ENCODE data around the gene DERL3.

DERL3 gene

DNA sequence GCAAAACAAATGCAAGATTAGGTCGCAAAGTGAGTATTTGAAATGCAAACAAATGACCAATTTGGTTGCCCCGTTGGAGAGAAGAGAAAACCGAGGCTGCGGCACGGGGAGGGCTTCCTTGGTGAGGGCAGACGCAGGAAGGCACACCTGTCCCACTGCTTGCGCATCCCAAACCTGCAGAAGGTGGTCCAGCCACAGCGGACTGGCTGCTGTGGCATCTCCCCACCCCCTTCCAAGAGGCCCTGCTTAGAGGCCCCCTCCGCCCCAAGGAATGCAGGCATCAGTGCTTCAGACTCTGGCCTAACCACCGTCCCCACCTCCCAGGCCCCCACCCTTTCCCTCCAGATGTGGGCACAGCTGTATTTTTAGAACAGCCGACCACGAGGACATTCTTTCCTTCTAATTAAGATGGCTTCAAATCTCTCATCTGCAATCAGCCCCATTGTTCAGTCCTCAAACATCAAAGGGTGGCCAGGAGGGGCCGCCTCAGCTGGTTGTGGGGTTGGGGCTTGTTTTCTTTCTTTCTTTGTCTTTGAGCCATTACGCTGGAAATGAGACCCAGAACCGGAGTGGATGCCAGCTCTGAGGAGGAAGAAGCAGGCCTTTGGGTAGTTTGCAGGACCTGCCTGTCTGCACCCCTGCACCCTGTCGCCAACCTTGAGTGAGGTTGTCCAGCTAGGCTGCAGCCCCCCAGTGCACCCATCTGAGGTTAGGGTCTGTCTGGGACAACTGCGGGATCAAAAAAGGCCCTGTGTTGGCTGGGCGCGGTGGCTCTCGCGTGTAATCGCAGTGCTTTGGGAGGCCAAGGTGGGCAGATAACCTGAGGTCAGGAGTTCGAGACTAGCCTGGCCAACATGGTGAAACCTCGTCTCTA lies 9.4 kb upstream of the DERL3 start:
- in situ Hi-C loops (cut with HindIII; ENCODE audit: low sequenced_read_pairs): no loop called here

GRCh38 chr22:23847310-23847920 lies 8.6 kb upstream of the DERL3 start:
- in situ Hi-C loops (cut with HindIII; ENCODE audit: low sequenced_read_pairs): no loop called here

GRCh38 chr22:23846081-23846469 lies 7.3 kb upstream of the DERL3 start:
- in situ Hi-C loops (cut with HindIII; ENCODE audit: low sequenced_read_pairs): no loop called here

- in situ Hi-C loops (cut with HindIII; ENCODE audit: low sequenced_read_pairs): no loop called here
These were observed 6.7 kb upstream of the DERL3 start for GRCh38 chr22:23845265-23846080.

DNA sequence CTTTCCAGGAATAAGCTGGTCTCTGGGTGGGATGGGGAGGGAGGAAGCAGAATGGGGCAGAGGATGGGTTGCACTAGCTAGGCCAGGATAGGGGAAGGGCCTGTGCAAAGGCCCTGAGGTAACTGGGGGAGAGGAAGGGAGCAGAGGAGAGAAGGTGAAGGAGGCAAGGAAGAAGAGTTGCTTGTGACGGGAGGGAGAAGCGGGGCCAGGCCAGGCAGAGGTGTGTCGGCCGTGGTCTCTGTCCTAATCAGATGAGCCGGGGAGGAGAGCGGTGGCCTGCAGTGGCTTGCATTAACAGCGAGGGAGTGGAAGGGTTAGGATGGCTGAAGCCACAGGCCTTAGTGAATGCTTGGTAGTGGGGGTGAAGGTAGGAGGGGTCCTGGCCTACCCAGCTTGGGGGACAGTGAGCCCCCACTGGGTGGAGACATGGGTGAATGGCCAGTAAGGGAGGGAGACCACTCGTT lies 6.0 kb upstream of the DERL3 start:
- in situ Hi-C loops (cut with HindIII; ENCODE audit: low sequenced_read_pairs): no loop called here

DNA sequence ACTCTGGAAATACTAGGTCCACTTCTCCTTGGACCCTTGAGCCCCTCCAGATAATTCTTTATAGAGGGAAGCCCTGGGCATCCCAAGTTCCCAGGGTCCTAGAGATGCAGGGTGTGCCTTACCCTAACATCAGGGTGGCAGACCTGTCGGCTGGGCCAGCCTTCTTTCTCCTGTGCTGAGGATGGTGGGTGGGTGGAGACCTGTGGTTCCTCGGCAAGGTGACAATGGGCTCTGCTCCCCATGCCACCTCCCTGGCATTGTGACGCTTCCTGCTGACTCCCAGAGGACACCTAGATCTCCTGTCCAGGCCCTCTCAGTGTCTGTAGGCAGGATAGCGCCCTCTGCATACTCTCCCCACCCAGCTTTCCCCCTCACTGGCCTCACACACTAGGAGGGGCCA lies 3.8 kb upstream of the DERL3 start:
- in situ Hi-C loops (cut with HindIII; ENCODE audit: low sequenced_read_pairs): no loop called here

DNA sequence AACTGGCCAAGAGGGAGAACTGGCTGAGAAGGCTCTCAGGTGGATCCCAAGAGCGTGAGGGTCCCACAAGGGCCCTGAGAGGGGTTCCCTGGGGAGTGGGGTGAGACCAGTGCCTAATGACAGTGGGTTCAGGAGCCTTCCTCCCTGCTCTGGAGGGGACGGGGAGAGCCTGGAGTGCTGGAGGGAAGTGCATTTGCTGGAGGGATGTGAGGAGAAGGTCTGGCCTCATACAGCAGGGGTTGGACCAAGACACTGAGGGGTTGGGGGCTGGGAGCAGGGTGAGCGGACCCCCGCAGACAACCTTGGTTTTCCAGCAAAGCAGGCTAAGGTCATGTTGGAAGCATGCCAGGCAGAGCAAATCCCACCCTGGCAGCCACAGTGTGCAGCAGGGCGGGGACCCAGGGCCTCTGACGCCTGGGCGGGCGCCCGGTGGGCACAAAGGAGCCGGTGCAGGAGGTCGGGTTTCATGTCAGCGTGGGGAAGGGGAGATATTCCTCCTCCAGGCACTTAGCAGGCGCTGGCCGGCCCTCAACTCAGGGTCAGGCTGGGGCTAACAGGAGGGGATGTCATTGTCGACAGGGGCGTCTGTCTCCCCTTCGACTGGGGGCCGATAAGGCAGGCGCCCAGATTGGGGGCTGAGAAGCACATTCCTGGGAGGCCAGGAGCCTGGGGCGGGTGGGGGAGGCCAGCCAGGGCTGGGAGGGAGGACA lies 3.1 kb upstream of the DERL3 start:
- in situ Hi-C loops (cut with HindIII; ENCODE audit: low sequenced_read_pairs): no loop called here

DNA sequence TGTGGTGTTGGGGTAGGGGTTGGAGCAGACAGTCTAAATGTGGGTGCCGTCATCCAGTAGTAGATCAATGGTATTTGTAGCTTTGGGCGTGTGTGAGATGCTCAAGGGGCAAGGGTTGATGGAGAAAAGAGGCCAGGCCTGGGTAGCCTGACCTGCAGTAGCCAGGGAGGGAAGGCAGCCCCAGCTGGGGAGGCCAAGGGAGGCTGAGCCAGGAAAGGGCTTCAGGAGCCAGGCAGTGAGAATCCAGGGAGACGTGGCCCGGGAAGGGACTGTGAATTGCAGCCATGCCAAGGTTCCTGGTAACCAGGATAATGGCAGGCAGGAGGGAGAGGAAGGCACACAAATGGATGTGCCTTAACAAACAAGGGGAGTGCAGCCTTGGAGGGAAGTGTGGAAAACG lies 2.5 kb upstream of the DERL3 start:
- in situ Hi-C loops (cut with HindIII; ENCODE audit: low sequenced_read_pairs): no loop called here

DNA sequence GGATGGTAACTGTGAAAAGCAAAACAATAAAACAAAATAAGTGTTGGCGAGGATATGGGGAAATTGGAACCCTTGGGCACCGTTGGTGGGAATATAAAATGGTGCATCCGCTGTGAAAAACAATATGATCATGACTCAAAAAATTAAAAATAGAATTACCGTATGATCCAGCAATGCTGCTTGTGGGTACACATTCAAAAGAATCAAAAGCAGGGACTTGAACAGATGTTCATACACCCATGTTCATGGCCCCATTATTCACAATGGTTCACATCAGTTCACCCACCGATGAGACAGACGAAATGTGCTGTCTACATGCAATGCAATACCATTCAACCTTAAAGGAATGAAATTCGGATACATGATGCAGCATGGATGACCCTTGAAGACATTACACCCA lies 1.2 kb upstream of the DERL3 start:
- in situ Hi-C loops (cut with HindIII; ENCODE audit: low sequenced_read_pairs): no loop called here

DNA sequence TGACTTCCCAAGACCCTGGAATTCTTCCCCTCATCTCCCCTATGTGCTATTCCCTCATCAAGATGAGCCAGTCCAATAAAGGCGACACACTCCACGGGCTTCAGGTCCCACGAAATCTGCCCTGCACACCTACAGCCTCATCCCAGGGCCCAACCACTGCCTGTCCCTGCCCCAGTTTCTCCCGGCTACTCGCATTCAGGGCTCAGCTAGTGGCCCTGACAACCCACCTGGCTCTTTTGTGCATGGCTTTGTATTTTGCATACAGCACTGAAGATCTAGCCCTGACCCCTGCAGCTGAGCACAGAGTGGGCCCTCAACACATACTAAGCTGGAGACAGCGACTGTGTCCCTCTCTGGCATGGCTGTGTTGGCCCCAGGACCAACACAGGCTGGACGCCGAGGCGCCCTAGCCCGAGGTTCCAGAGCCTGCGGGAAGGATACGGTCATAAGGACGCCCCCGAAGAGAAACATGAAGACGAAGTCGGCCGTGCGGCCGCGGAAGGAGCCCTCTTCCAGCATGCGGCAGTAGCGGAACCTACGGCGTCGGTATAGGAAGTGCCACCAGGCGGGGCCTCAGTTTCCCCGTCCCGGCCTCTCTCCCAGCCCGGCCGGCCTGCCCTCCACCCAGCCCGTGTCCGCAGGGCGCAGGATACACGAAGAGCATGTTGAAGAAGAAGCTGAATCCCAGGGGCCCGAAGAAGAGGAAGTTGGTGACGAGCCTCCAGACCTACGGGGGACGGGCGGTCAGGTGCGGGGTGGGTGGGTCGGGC lies 710 bp downstream of the DERL3 start:
- in situ Hi-C loops (cut with HindIII; ENCODE audit: low sequenced_read_pairs): loop anchor here (5.0 kb wide), 1 partner anchor 76 kb away; the partner anchor contains the start of gene C22orf15

DNA sequence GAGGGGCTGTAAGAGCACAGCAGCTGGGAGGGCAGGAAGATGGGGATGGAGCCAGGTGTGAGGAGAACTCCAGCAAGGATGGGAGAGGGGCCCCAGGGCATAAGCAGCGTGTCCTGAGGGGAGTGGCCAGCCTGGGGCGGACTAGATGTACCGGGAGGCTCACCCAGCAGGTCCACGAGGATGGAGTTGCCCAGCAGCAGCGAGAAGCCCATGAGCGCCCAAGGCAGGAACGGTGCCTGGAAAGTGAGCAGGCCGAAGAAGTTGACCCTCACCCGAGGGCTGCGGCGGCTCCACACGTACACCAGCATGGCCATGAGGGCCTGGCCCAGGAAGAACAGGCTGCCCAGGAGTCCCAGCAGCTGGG lies 1.3 kb downstream of the DERL3 start:
- in situ Hi-C loops (cut with HindIII; ENCODE audit: low sequenced_read_pairs): loop anchor here (5.0 kb wide), 1 partner anchor 75 kb away; the partner anchor contains the start of gene C22orf15

DNA sequence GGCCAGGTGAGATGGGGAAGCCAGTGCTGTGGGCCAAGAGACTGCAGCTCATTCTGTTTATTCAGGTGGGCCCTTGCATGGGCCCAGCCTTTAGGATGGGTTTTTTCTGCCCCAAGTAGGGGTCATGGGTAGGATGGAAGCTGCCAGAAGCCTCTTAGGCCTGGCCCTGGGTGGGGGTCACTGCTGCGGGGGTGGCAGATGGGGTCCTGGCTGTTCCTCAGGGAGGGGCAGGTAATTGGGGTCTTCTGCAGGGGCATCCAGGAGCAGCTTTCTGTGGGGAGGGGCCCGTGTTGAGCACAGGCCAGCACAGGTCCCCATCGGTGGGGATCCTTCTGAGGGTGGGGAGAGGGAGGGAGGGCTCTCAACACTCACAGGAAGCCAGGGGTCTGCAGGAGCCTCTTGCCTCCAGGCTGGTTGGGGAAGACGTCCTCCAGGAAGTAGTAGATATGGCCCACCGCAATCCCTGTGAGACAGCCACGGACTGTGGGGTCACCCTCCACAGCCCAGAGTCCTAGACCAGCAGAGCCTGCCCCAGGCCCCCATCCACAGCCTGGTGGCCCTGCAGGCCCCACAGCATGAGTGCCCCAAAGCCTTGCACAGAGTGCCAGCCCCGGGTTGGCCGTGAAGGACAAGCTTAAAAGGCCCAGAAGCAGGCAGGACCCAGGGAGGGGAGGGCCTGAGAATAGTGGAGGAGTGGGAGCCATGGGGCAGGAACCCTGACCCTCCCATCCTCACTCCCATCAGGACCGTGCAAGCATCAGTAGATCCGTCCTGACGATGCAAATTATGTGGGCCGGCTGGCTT lies 1.9 kb downstream of the DERL3 start:
- in situ Hi-C loops (cut with HindIII; ENCODE audit: low sequenced_read_pairs): loop anchor here (5.0 kb wide), 1 partner anchor 75 kb away; the partner anchor contains the start of gene C22orf15

GRCh38 chr22:23836281-23836680 lies 2.5 kb downstream of the DERL3 start:
- in situ Hi-C loops (cut with HindIII; ENCODE audit: low sequenced_read_pairs): loop anchor here (5.0 kb wide), 1 partner anchor 74 kb away; the partner anchor contains the start of gene C22orf15

DNA sequence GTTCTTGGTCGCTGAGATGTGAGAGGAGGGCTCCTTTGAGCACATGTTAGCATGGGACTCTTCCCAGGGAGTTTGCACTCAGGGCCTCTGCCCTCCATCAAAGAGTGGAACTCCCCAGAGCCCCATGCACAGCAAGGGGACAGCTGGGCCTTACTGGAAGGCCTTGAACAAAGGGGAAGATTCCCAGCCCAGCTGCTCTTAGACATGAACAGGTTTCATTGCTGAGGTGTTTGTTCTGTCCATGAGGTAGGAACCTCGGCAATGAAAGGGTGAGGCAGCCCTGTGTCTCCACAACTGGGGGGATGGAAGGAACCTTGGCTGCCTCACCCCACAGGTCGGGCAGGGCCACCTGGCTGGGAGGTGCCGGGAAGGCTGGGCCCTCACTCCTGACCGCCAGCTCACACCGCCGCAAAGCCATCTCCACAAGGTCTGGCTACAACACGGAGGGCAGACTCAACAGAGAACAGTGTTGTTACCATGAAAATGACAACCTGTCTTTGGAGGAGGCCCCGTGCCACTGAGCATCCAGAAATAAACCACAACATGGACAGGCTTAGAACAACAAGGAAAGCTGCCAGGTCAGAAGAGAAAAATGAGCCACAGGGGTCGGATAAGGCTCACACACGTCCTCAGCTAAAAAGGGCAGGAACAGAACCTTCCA lies 3.2 kb downstream of the DERL3 start:
- in situ Hi-C loops (cut with HindIII; ENCODE audit: low sequenced_read_pairs): loop anchor here (5.0 kb wide), 1 partner anchor 73 kb away; the partner anchor contains the start of gene C22orf15

GRCh38 chr22:23834793-23835483 lies 3.9 kb downstream of the DERL3 start:
- in situ Hi-C loops (cut with HindIII; ENCODE audit: low sequenced_read_pairs): loop anchor here (5.0 kb wide), 1 partner anchor 73 kb away; the partner anchor contains the start of gene C22orf15

GRCh38 chr22:23834406-23834792 lies 4.4 kb downstream of the DERL3 start:
- in situ Hi-C loops (cut with HindIII; ENCODE audit: low sequenced_read_pairs): no loop called here

- in situ Hi-C loops (cut with HindIII; ENCODE audit: low sequenced_read_pairs): no loop called here
These were observed 4.9 kb downstream of the DERL3 start for GRCh38 chr22:23833911-23834317.

Measured in endothelial cell of hepatic sinusoid (primary cell).